Kidney (tissue), 14 donors: ENCODE data around the gene ZNF765. TPM values are rescaled to one million over a fixed set of nuclear protein-coding genes. Genes with fewer than 3 reads are reported as not detected.

Source experiments
- DNase-seq, 5 donors: peaks; one replicate each; pipeline ENCODE4 v3.0.0-alpha.2; 2013 to 2020
- FAIRE-seq: peaks from 2 replicates; lab custom pipeline; 2012; peaks lifted over from hg19 to GRCh38; lab: Jason Lieb, UNC
- H3K27ac ChIP-seq, 2 donors: one replicate each; pipeline ENCODE4 v1.7.0; 2013; ENCODE audit warnings: low read depth in 2 of 2, low read length in 2 of 2, inconsistent platforms in 1 of 2
- H3K27me3 ChIP-seq: one replicate; pipeline ENCODE4 v1.7.1; 2013; ENCODE audit warnings: low read length, inconsistent platforms; ENCODE audit not compliant: control insufficient read depth, insufficient read depth
- H3K36me3 ChIP-seq, 3 donors: one replicate each; pipeline versions ENCODE4 v1.7.0 to v1.7.1; 2013; ENCODE audit warnings: low read length in 3 of 3, control low read depth in 1 of 3, inconsistent platforms in 1 of 3; ENCODE audit not compliant: insufficient read depth in 3 of 3, control insufficient read depth in 2 of 3
- H3K4me1 ChIP-seq, 3 donors: one replicate each; pipeline versions ENCODE4 v1.7.0 to v1.7.1; 2013; ENCODE audit warnings: low read length in 3 of 3, inconsistent platforms in 1 of 3, low read depth in 1 of 3; ENCODE audit not compliant: control insufficient read depth in 2 of 3, insufficient read depth in 2 of 3
- H3K4me3 ChIP-seq, 3 donors: one replicate each; pipeline versions ENCODE4 v1.7.0 to v1.8.1; 2013; ENCODE audit warnings: low read length in 3 of 3, control low read depth in 1 of 3, inconsistent platforms in 1 of 3
- H3K9ac ChIP-seq, 3 donors: one replicate each; pipeline versions ENCODE4 v1.7.0 to v1.7.1; 2013; ENCODE audit warnings: low read length in 3 of 3, control low read depth in 1 of 3, inconsistent platforms in 1 of 3
- H3K9me3 ChIP-seq, 3 donors: one replicate each; pipeline versions ENCODE4 v1.7.0 to v1.7.1; 2013; ENCODE audit warnings: low read length in 3 of 3, control low read depth in 1 of 3, inconsistent platforms in 1 of 3; ENCODE audit not compliant: control insufficient read depth in 2 of 3, insufficient read depth in 1 of 3
- intact Hi-C: fragments of 100-400 bp; cut with DNase I; formaldehyde crosslinking; loops from one replicate; pipeline ENCODE4 v1.11.1; 2022
- polyA plus RNA-seq: library from polyadenylated mRNA; stranded (reverse); fragments of 350-450 nt; fragmentation: Illumina TruSeq; extraction: RNeasy Lipid Tissue Mini Kit (QIAGEN cat#74804); gene quantifications from one replicate; pipeline ENCODE4 v1.2.3, GENCODE V29; 2014; ENCODE audit warnings: low read depth, low replicate concordance; ENCODE audit not compliant: insufficient read depth
- total RNA-seq: library from RNA; stranded (reverse); fragmentation: NEBNext Ultra II Directional; extraction: Animal tissue kit (Norgen Biotek cat#: 25700); gene quantifications from one replicate; pipeline ENCODE4 v1.2.1, GENCODE V29; 2021
- TF ChIP-seq, protein P1 (sequence below): IDR thresholded peaks from 3 replicates; pipeline ENCODE4 v1.5.1; 2012; ENCODE audit warnings: mild to moderate bottlenecking, moderate library complexity, borderline replicate concordance; ENCODE audit not compliant: insufficient read depth; ENCODE audit errors: extremely low read depth
- donor health status: control.
- donor health status: control.
- donor health status: control.
- donor health status: control.
- donor health status: control.
- donor health status: DM: yes; HTN: yes; CAD: no.
- donor health status: Normal renal cell carcinoma (clear cell type).

The ZNF765 gene
- total and polyA plus RNA-seq, 2 donors from 2014 or later: 3.0 to 10.8 TPM

DNA sequence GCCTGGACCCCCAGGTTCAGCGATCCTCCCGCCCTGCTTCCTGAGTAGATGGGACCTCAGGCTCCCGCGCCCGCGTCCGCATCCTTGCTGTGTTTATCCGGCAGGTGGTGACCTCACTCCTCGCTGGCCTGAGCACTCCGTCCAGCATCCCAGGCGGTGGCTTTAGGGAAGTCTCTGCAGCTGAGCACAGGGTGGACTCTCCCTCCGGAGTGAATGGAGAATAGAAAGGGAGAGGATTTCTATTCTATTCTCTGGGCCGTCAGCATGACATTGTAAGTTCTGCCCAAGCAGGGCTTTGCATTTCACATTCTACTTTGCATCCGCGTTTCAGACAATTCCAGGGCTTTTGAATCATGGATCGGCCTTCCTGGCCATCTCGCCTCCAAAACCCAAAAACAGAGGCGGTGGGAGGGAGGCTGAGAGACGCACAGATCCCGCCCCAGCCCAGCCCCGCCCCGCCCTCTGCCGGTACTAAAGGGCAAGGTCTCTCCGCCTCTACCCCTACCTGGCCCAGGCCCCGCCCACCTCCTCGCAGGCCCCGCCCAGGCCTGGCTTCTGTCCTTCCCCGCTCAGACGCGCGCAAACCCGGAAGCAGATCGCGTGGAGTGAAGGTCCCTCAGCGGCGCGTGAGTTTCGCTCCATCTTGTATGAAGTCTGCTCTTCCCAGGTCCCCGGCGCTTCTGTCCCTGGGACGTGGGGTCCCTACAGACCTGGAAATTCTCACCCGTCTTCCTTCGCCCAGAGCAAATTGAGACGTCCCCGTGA is 29.6 kb upstream of the ZNF765 start, which contains the start of gene ZNF525:
ZNF525 (plus strand) TSS at position 572 of the 765 bp plus-strand sequence. CDS start 6,577 bp downstream, outside the sequence.
- Histone ChIP-seq H3K4me3 (peak within 1 kb of the TSS; percentile 75 to 89 (median 85)), H3K4me1 (peaks cover 0 to 3% (median 0%) of the 10 kb centered on the region in 3 donors), H3K27ac (peak within 1 kb of the TSS; percentile 26 to 63), H3K27me3 (no peaks in the 10 kb centered on the region), H3K9me3 (peaks cover 0 to 3% (median 0%) of the 10 kb centered on the region in 3 donors), H3K9ac (peak within 1 kb of the TSS; percentile 12 to 78 (median 70)), H3K36me3 (no peaks in the 10 kb centered on the region)
- FAIRE-seq (no peak), DNase-seq (peak; percentile 86 to 97 (median 94))
- intact Hi-C loops: no loop called here
- TF ChIP-seq, protein P1, sequence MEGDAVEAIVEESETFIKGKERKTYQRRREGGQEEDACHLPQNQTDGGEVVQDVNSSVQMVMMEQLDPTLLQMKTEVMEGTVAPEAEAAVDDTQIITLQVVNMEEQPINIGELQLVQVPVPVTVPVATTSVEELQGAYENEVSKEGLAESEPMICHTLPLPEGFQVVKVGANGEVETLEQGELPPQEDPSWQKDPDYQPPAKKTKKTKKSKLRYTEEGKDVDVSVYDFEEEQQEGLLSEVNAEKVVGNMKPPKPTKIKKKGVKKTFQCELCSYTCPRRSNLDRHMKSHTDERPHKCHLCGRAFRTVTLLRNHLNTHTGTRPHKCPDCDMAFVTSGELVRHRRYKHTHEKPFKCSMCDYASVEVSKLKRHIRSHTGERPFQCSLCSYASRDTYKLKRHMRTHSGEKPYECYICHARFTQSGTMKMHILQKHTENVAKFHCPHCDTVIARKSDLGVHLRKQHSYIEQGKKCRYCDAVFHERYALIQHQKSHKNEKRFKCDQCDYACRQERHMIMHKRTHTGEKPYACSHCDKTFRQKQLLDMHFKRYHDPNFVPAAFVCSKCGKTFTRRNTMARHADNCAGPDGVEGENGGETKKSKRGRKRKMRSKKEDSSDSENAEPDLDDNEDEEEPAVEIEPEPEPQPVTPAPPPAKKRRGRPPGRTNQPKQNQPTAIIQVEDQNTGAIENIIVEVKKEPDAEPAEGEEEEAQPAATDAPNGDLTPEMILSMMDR: peak; percentile 1

DNA sequence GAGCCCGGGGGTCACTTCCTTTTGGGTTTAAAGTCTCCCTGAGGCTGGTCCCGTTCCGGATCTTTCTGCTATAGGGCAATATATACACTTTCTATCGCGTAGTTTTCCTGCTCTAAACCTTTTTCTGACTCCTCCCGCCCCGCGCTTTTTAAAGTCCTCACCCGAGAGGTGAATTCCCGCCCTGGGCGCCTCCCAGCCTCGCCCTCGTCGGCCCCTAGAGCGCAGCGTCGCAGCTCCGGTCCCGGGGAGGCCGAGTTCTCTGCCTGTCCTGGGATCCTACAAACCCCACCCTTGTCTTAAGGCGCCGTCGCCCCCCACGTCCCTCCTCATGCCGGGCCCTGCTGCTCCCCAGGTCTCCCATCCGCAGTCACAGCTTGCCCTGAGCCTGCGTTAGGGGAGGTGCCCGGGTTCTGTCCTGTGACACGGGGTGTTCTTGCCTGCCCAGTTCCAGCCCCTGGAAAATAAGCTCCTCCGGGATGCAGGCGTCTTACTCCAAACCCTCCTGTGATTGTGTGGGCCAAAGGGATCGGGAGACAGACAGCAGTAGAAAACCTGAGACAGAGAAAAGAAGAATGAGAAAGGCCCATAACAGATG is 29.0 kb upstream of the ZNF765 start:
- Histone ChIP-seq H3K9ac (peak overlapping the region; percentile 12 to 78 (median 70)), H3K4me1 (peaks cover 0 to 3% (median 0%) of the 10 kb centered on the region in 3 donors), H3K27me3 (no peaks in the 10 kb centered on the region), H3K36me3 (no peaks in the 10 kb centered on the region), H3K27ac (peak overlapping the region; percentile 26 to 63), H3K4me3 (peak overlapping the region; percentile 75 to 89 (median 84)), H3K9me3 (peaks cover 0 to 3% (median 0%) of the 10 kb centered on the region in 3 donors)
- FAIRE-seq (no peak), DNase-seq (peak in 1 of 5 donors; percentile 40)
- intact Hi-C loops: no loop called here
- TF ChIP-seq, protein P1: no peak

DNA sequence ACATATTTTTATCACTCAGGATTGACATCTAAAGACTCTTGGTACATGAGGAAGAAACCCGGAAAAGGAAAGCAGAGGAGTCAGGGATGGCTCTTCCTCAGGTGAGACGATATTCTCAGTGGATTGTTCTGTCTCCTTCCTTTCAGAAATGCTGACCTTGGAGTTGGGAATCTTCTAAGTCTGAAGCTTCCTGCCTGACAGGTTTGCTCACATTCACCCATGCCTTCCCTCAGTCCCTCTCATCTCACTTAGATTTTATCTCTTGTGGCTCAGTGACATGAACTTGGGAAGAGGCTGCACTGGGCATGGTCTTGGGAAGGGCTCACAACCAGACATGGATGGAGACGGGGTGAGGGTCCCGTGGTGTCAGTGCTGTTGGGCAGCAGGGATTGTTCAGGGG is 22.8 kb upstream of the ZNF765 start:
- Histone ChIP-seq H3K9ac (no peak overlapping the region), H3K36me3 (peaks cover 0 to 4% (median 0%) of the 10 kb centered on the region in 3 donors), H3K27ac (no peak overlapping the region), H3K27me3 (no peaks in the 10 kb centered on the region), H3K4me3 (no peak overlapping the region), H3K9me3 (no peaks in the 10 kb centered on the region), H3K4me1 (no peaks in the 10 kb centered on the region)
- FAIRE-seq: no peak
- TF ChIP-seq, protein P1: no peak
- DNase-seq: no peak
- intact Hi-C loops: no loop called here
